ENCODE data around the gene CDH15. TPM values are rescaled to one million over a fixed set of nuclear protein-coding genes. Genes with fewer than 3 reads are reported as not detected.

Gene CDH15
- total and polyA plus RNA-seq, 5 donors from 2014 or later = 0.17 TPM; not detected in 4

DNA sequence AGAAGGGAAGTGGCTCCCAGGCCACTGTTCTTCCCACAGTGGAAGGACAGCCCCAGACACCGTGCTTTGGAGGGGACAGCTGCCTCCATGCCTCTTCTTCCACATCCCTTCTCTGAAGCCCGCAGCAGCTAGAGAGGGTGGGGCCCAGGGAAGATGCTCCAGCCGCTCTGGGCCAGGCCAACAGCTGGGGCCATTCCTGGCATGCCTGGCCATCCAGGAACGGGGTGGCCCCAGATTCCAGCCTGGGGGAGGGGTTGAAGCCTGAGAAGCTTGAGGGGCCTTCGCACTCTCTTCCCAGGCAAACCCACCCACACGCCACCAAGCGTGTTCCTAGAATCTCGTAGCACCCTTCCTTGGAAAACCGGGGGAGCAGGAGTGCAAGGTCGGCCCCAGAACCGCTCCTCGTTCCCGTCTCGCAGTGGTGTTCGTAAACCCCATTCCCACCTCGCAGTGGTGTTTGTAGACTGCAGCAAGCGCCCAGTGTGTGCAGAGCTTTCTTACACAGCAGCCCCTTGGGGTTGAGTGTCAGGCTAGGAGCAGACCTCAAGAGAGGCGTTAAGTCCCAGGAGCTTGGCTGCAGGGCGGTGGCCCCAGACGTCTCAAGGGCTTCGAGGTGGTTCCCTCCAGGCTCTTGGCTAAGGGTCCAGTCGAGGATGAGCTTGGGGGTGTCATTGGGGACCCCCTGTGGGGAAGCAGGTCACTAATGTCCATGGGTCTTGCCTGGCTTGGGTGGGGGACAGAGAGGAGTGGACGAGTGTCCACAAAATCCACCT lies 2.7 kb downstream of the CDH15 start:
- H3K9me3 ChIP-seq (ENCODE audit: control insufficient read depth in 2 of 2, low read length in 2 of 2) = no peaks in the 10 kb centered on the region
- no peaks in the 10 kb centered on the region for H3K27me3 ChIP-seq (ENCODE audit: control insufficient read depth, insufficient read depth, low read length)

DNA sequence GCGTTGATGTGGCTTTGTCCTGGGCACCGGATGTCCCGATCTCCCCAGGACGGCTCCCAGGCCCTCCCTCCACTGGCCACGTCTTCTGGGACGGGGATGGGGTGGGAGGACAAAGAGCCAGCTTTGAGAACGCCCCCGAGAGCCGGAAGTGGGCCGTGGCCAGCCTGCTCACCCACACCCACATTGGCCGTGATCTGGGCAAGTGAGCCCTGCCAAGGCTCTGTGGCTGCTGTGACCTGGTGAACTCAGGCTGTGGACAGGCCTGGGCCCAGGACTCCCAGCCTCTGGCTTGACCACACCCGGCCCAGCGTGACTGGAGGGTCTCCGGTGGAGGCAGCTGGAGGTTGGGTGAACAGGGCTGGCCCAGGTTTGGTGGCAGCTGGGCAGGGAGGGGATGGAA lies 3.3 kb downstream of the CDH15 start:
- DNase-seq = no peak
- no peak overlapping the region for H3K27ac Mint-ChIP-seq

More for the DNA sequence above, 2.7 kb downstream of the CDH15 start:
- peaks cover 0 to 1% (median 0%) of the 10 kb centered on the region in 7 donors for H3K9me3 Mint-ChIP-seq
- peak overlapping the region in 1 of 3 donors; percentile 48 for H3K27ac Mint-ChIP-seq
- H3K36me3 Mint-ChIP-seq = no peaks in the 10 kb centered on the region
- ATAC-seq (ENCODE audit: low read depth in 2 of 2) (no peak), DNase-seq (no peak)
- H3K36me3 ChIP-seq (ENCODE audit: control insufficient read depth, insufficient read depth, low read length) = no peaks in the 10 kb centered on the region
- H3K4me1 Mint-ChIP-seq = peaks cover 0 to 9% (median 2%) of the 10 kb centered on the region in 4 donors
- H3K4me1 ChIP-seq (ENCODE audit: control insufficient read depth, insufficient read depth, low read length, poor library complexity, severe bottlenecking) = peaks cover 18% of the 10 kb centered on the region
- no peak overlapping the region for H3K27ac ChIP-seq (ENCODE audit: insufficient read depth, low read length, poor library complexity, severe bottlenecking)
- no peaks in the 10 kb centered on the region for H3K27me3 Mint-ChIP-seq
- H3K4me3 Mint-ChIP-seq = no peak overlapping the region
- H3K4me3 ChIP-seq (ENCODE audit: low read depth, low read length) = no peak overlapping the region

DNA sequence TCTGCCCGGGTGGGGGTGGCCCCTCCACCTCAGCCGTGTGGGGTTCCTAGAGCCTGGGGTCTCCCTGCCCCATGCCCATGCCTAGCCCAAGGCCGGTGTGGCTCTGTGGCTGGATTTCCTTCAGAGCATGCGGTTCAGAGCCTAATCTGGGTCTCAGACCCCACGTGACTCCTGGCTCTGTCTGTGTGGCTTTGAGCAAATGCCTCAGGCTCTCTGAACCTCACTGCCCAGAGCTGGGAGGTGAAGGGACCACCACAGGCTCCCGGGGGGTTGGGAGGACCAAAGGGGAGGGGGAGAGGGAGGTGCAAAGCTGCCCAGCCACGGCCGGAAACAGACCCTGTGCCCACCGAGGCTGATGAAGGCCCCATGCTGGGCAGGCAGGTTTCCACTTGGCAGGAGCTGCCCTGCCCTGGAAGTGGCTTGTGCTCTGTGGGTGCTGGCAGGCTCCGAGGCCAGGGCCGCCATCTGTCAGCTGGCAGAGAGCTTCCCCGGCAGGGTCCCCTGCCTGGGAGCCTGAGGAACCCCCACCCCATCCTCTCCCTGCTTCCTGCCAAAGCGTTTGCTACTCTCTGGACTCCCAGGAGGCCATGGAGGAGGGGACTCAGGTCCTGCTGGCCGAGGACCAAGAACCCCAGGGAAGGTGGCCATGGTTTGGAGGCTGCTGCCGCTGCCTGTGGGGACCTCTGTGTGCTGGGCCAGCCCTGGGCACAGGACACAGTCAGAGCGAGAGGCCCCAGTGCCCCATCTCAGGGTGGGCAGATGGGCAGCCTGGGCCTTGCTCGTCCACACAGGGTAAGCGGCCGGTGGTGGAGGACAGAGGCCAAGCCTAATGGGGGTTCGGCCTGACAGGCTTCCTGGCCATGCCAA lies 4.0 kb downstream of the CDH15 start:
- Mint-ChIP-seq H3K27ac (no peak overlapping the region), H3K9me3 (peaks cover 0 to 1% (median 0%) of the 10 kb centered on the region in 7 donors), H3K4me1 (peaks cover 0 to 6% (median 2%) of the 10 kb centered on the region in 4 donors), H3K27me3 (no peaks in the 10 kb centered on the region), H3K36me3 (no peaks in the 10 kb centered on the region), H3K4me3 (no peak overlapping the region)
- Histone ChIP-seq H3K36me3 (ENCODE audit: control insufficient read depth, insufficient read depth, low read length) (no peaks in the 10 kb centered on the region), H3K4me3 (ENCODE audit: low read depth, low read length) (no peak overlapping the region), H3K4me1 (ENCODE audit: control insufficient read depth, insufficient read depth, low read length, poor library complexity, severe bottlenecking) (peaks cover 10% of the 10 kb centered on the region), H3K27me3 (ENCODE audit: control insufficient read depth, insufficient read depth, low read length) (no peaks in the 10 kb centered on the region), H3K9me3 (ENCODE audit: control insufficient read depth in 2 of 2, low read length in 2 of 2) (no peaks in the 10 kb centered on the region), H3K27ac (ENCODE audit: insufficient read depth, low read length, poor library complexity, severe bottlenecking) (no peak overlapping the region)
- ATAC-seq (ENCODE audit: low read depth in 2 of 2) (no peak), DNase-seq (no peak)

More for the DNA sequence above, 3.3 kb downstream of the CDH15 start:
- Histone ChIP-seq H3K9me3 (ENCODE audit: control insufficient read depth in 2 of 2, low read length in 2 of 2) (no peaks in the 10 kb centered on the region), H3K36me3 (ENCODE audit: control insufficient read depth, insufficient read depth, low read length) (no peaks in the 10 kb centered on the region), H3K4me3 (ENCODE audit: low read depth, low read length) (no peak overlapping the region), H3K27ac (ENCODE audit: insufficient read depth, low read length, poor library complexity, severe bottlenecking) (no peak overlapping the region), H3K27me3 (ENCODE audit: control insufficient read depth, insufficient read depth, low read length) (no peaks in the 10 kb centered on the region), H3K4me1 (ENCODE audit: control insufficient read depth, insufficient read depth, low read length, poor library complexity, severe bottlenecking) (peaks cover 16% of the 10 kb centered on the region)
- Mint-ChIP-seq H3K36me3 (no peaks in the 10 kb centered on the region), H3K4me3 (no peak overlapping the region), H3K27me3 (no peaks in the 10 kb centered on the region), H3K4me1 (peaks cover 0 to 9% (median 2%) of the 10 kb centered on the region in 4 donors), H3K9me3 (peaks cover 0 to 1% (median 0%) of the 10 kb centered on the region in 7 donors)
- no peak for ATAC-seq (ENCODE audit: low read depth in 2 of 2)

GRCh38 chr16:89176147-89176690 lies 4.7 kb downstream of the CDH15 start:
- Mint-ChIP-seq H3K9me3 (peaks cover 0 to 1% (median 0%) of the 10 kb centered on the region in 7 donors), H3K4me3 (no peak overlapping the region), H3K36me3 (no peaks in the 10 kb centered on the region), H3K27ac (no peak overlapping the region), H3K27me3 (no peaks in the 10 kb centered on the region), H3K4me1 (no peaks in the 10 kb centered on the region)
- Histone ChIP-seq H3K4me3 (ENCODE audit: low read depth, low read length) (no peak overlapping the region), H3K36me3 (ENCODE audit: control insufficient read depth, insufficient read depth, low read length) (no peaks in the 10 kb centered on the region), H3K4me1 (ENCODE audit: control insufficient read depth, insufficient read depth, low read length, poor library complexity, severe bottlenecking) (peaks cover 4% of the 10 kb centered on the region), H3K9me3 (ENCODE audit: control insufficient read depth in 2 of 2, low read length in 2 of 2) (no peaks in the 10 kb centered on the region), H3K27me3 (ENCODE audit: control insufficient read depth, insufficient read depth, low read length) (no peaks in the 10 kb centered on the region), H3K27ac (ENCODE audit: insufficient read depth, low read length, poor library complexity, severe bottlenecking) (no peak overlapping the region)
- DNase-seq = no peak
- no peak for ATAC-seq (ENCODE audit: low read depth in 2 of 2)

DNA sequence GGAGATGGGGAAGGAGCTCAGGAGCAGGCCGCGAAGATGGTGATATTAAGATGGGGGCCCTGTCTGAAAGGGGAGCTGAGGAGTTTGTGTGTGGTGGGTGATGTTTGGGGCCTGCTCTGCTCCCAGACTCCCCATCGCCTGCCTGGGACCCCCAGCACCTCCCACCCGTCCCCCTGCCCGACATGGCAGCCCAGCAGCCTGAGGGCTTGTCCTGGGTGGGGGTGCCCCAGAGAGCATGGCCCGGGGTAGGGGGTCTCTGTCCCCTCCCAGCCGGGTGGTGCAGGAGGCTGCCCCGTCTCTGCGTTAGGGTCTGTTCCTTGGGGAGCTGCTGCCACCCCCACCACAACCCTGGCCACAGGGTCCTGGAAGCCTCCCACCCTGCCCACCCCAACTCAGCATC lies 5.2 kb downstream of the CDH15 start:
- H3K4me1 ChIP-seq (ENCODE audit: control insufficient read depth, insufficient read depth, low read length, poor library complexity, severe bottlenecking) = peaks cover 2% of the 10 kb centered on the region
- no peak overlapping the region for H3K27ac Mint-ChIP-seq
- no peaks in the 10 kb centered on the region for H3K27me3 ChIP-seq (ENCODE audit: control insufficient read depth, insufficient read depth, low read length)
- no peak overlapping the region for H3K4me3 ChIP-seq (ENCODE audit: low read depth, low read length)
- H3K36me3 ChIP-seq (ENCODE audit: control insufficient read depth, insufficient read depth, low read length) = no peaks in the 10 kb centered on the region
- H3K36me3 Mint-ChIP-seq = no peaks in the 10 kb centered on the region
- H3K27me3 Mint-ChIP-seq = no peaks in the 10 kb centered on the region
- peaks cover 0 to 1% (median 0%) of the 10 kb centered on the region in 4 donors for H3K4me1 Mint-ChIP-seq
- ATAC-seq (ENCODE audit: low read depth in 2 of 2) (no peak), DNase-seq (no peak)
- H3K4me3 Mint-ChIP-seq = no peak overlapping the region
- no peak overlapping the region for H3K27ac ChIP-seq (ENCODE audit: insufficient read depth, low read length, poor library complexity, severe bottlenecking)
- no peaks in the 10 kb centered on the region for H3K9me3 ChIP-seq (ENCODE audit: control insufficient read depth in 2 of 2, low read length in 2 of 2)
- H3K9me3 Mint-ChIP-seq = peaks cover 0 to 1% (median 0%) of the 10 kb centered on the region in 7 donors

DNA sequence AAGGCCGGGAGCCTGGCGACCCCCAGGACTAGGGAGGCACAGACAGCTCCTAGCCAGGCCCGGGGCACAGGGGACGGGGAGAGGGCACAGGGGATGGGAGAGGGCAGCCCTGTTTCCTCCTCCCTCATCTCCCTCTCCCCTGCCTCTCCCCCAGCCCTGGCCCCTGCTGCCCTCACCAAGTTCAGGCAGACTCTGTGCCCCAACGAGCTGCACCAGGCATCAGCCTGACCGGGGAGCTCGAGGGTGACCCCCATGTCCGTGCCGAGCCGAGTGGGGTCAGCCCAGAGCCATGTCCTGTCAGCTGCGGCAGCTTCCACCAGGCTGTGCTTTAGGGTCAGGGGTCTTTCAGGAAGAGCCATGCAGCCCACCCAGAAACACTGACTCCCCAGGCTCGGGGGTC lies 6.0 kb downstream of the CDH15 start:
- Mint-ChIP-seq H3K36me3 (no peaks in the 10 kb centered on the region), H3K4me3 (no peak overlapping the region), H3K4me1 (peaks cover 0 to 4% (median 0%) of the 10 kb centered on the region in 4 donors), H3K27me3 (no peaks in the 10 kb centered on the region), H3K27ac (no peak overlapping the region), H3K9me3 (peaks cover 0 to 1% (median 0%) of the 10 kb centered on the region in 7 donors)
- no peak for ATAC-seq (ENCODE audit: low read depth in 2 of 2)
- Histone ChIP-seq H3K36me3 (ENCODE audit: control insufficient read depth, insufficient read depth, low read length) (no peaks in the 10 kb centered on the region), H3K27ac (ENCODE audit: insufficient read depth, low read length, poor library complexity, severe bottlenecking) (no peak overlapping the region), H3K9me3 (ENCODE audit: control insufficient read depth in 2 of 2, low read length in 2 of 2) (no peaks in the 10 kb centered on the region), H3K27me3 (ENCODE audit: control insufficient read depth, insufficient read depth, low read length) (no peaks in the 10 kb centered on the region), H3K4me1 (ENCODE audit: control insufficient read depth, insufficient read depth, low read length, poor library complexity, severe bottlenecking) (no peaks in the 10 kb centered on the region), H3K4me3 (ENCODE audit: low read depth, low read length) (no peak overlapping the region)
- DNase-seq = no peak

GRCh38 chr16:89178453-89179147 lies 7.1 kb downstream of the CDH15 start:
- no peak for DNase-seq
- Histone ChIP-seq H3K36me3 (ENCODE audit: control insufficient read depth, insufficient read depth, low read length) (no peaks in the 10 kb centered on the region), H3K4me1 (ENCODE audit: control insufficient read depth, insufficient read depth, low read length, poor library complexity, severe bottlenecking) (no peaks in the 10 kb centered on the region), H3K27me3 (ENCODE audit: control insufficient read depth, insufficient read depth, low read length) (no peaks in the 10 kb centered on the region), H3K4me3 (ENCODE audit: low read depth, low read length) (no peak overlapping the region), H3K27ac (ENCODE audit: insufficient read depth, low read length, poor library complexity, severe bottlenecking) (no peak overlapping the region), H3K9me3 (ENCODE audit: control insufficient read depth in 2 of 2, low read length in 2 of 2) (no peaks in the 10 kb centered on the region)
- no peaks in the 10 kb centered on the region for H3K36me3 Mint-ChIP-seq
- H3K9me3 Mint-ChIP-seq = peaks cover 0 to 4% (median 0%) of the 10 kb centered on the region in 7 donors
- no peak overlapping the region for H3K27ac Mint-ChIP-seq
- no peaks in the 10 kb centered on the region for H3K27me3 Mint-ChIP-seq
- ATAC-seq (ENCODE audit: low read depth in 2 of 2) = no peak
- no peak overlapping the region for H3K4me3 Mint-ChIP-seq
- peaks cover 0 to 7% (median 0%) of the 10 kb centered on the region in 4 donors for H3K4me1 Mint-ChIP-seq
